UCSD-AML1 (cell line): ENCODE results near the gene TAF1A.
A peak's percentile ranks its signal among the peaks of the same experiment; 100 is the strongest.

Source experiments
- DNase-seq: peaks from one replicate; lab custom pipeline; 2025; ENCODE audit not compliant: unreplicated experiment; lab: John Stamatoyannopoulos, UW

The TAF1A gene

DNA sequence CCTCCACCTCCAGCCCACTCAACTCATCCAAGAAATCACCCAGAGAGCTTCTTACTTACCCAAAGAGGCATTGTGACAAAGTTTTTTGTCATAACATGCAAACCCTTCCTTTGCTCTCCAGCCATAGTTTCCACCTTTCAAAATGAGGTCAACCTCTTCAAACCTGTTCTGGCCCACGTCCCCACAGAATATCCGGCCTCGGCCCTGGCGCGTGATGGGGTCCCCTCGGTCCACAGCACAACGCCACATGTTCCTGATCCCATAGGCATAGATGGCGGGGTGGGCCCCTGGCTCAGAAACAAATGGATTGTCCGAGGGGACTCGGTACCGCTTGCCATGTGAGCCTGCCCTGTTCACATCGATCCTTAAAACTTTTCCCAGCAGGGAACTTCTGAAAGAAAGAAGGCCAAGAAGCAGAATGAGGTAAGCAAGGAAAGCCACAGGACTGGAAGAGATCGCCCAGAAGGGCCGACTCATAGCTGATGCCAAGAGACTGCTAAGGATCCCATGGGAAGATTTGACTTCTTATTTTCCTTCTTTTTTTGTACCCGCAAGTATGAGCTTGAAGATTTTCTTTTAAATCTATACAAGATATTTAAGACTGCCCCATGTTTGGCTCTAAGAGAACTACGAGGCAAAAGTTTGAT, 49.7 kb downstream of the TAF1A start:
- DNase-seq: no peak

- no peak for DNase-seq
These were observed 54.3 kb downstream of the TAF1A start for GRCh38 chr1:222535455-222535854.

- no peak for DNase-seq
These were observed 58.9 kb downstream of the TAF1A start for GRCh38 chr1:222530852-222531251.

DNA sequence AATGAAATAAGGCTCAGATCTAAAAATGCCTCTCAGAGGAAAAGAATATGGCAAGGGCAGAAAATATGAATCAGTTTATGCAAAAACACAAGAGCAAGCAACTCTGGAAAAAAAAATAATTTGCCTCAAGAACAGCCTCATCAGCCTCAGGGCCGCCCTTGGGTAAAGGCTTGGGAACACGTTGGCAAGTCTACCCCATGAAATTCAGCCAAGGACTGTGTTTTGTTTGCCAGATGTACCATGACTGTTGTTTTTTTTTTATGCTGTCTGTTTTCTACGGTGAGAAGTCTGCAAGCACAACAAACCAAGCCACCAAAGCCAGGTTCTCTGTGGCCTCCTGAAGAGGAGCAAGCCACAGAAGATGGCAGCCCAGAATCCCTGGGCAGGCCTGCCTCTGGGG, 59.8 kb downstream of the TAF1A start:
- DNase-seq: no peak

GRCh38 chr1:222529181-222529580, 60.6 kb downstream of the TAF1A start:
- no peak for DNase-seq

GRCh38 chr1:222525951-222526350, 63.8 kb downstream of the TAF1A start:
- DNase-seq: peak; percentile 17

DNA sequence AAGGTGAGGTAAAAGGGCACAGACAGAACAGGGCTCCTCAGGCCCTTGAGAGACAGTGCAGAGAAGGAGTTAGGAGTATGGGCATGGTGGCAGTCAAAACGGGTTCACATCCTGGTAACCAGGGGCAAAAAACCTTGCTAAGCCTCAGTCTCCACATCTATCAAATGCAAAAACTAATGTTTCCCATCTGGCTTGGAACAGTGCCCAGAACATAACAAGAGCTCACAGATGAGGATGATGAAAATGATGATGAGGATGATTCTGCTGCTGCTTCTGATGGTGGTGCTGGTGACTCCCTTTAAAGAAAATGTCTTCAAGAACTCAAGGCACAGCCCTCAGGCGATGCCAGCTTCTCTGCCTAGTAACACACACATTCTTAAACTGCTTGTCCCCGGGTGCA, 65.9 kb downstream of the TAF1A start:
- no peak for DNase-seq

DNA sequence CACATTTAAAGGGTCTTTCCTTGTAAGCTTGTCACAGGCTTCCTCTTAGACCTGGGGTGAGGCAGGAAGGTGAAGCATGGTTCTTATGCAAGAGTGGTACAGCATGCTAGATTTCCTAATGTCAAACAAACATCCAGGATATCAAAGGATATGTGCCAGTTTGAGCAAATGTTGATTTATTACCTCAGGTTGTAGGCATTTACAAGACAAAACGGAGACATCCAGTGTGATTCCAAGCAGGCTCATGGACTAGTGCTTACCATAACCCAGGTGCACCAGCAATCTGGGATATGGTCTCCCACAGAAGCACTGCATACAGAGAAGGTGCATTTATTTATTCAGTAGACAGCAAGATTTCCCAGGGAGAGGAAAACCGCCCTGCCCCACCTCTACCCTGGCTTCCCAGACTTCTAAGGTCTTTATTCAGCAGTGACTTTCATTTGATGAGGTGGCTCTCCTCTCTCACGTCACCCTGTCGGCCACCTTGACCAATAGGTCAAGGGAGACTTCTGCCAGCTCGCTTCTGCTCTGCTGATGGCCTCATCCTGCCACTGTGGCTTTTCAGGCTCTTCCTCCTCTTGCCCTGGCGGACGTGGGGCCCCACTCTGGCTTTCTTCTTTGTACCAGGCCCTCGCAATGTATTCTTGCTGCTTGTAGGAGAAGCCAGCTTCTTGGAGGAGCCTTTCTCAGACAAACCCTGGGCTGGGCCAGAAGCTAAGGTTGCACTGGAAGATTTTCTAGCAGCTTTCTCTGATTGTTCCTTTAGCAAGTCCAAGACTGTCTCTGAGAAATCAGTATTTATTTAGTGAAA, 67.4 kb downstream of the TAF1A start:
- DNase-seq: peak; percentile 36

DNA sequence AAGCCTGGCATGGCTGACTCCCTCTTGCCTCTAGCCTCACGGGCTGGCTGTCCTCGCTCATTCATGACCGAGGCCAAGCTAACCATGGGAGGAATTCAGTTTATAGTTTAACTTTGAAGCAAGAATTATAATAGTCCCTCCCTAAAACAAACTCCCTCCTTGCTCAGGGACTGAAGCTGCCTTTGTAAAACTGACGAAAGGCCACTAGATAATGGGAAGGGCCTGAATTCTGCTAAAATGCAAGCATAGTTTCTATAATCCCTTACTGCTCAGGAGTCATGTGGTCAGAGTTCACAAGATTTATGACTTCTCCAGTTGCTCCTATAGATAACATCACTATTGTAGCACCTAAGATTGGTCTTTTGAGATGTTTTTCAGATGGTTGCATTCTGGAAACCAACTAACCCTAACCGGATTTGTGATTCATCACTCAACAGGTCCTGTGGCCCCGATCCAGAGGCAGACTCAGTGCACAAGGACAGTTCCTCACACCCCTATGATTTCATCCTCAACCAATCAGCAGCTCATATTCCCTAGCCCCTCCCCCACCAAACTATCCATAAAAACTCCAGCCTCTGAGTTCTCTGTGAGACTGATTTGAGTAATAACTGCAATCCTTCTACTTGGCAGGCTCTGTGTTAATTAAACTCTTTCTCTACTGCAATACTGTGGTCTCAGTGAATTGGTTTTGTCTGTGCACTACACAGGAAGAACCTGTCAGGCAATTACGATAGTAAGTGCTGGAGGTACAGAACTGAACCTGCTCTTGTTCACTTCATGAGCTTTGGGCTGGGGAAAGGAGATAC, 68.2 kb downstream of the TAF1A start:
- no peak for DNase-seq
